ENCODE measurements around the gene EPHA5.

GRCh38 chr4:65302145-65302544 is 368.1 kb downstream of the EPHA5 start:
- TF ChIP-seq CTCF (optimal IDR thresholded peaks at IDR 0.05 in 1 of 3, IDR thresholded peaks at IDR 0.05 in 1 of 3, conservative IDR thresholded peaks at IDR 0.05 in 1 of 3; ENCODE audit: extremely low read depth in 1 of 3, insufficient read depth in 2 of 3, low read length in 3 of 3): no peak
- TF ChIP-seq EZH2 (IDR thresholded peaks at IDR 0.05; ENCODE audit: low read length): no peak

Data from keratinocyte (primary cell).